Body of pancreas (tissue), 4 donors: ENCODE data around the gene HNRNPK.

Experiments
- CTCF ChIP-seq, 7 experiments: fragments of 450-650 bp in 4 of 7; fragments of 200-600 bp in 3 of 7; sonication (generic) in 3 of 7; IDR thresholded peaks; one replicate each; pipeline ENCODE4 v1.5.1; 2016 to 2019; ENCODE audit warnings: antibody characterized with exemption in 7 of 7
- POLR2A ChIP-seq, 3 donors: fragments of 450-650 bp; IDR thresholded peaks; one replicate each; pipeline ENCODE4 v1.6.1; 2016; ENCODE audit warnings: antibody characterized with exemption in 3 of 3, mild to moderate bottlenecking in 2 of 3

- no peak for TF ChIP-seq CTCF (IDR thresholded peaks at IDR 0.05)
- no peak for TF ChIP-seq POLR2A (IDR thresholded peaks at IDR 0.05)
Observed at GRCh38 chr9:83992901-83993300, 12.9 kb upstream of the HNRNPK start.
